Gastroesophageal sphincter (tissue), 4 donors: Measurements from ENCODE around the gene SYNCRIP. TPM values are rescaled to one million over a fixed set of nuclear protein-coding genes. Genes with fewer than 3 reads are reported as not detected.

Experiments
- ATAC-seq: fragments of 150-250 bp; one replicate; pipeline ENCODE4 v1.9.1; 2016; ENCODE audit warnings: mild to moderate bottlenecking, moderate library complexity
- H3K27ac ChIP-seq, 4 donors: fragments of 200-600 bp; sonication (generic) in 3 of 4; 1 replicate in 3 of 4; 2 replicates in 1 of 4; pipeline ENCODE4 v1.5.1; 2016 to 2019
- H3K27me3 ChIP-seq: fragments of 200-600 bp; sonication (generic); one replicate; pipeline ENCODE4 v1.5.1; 2019
- H3K36me3 ChIP-seq, 2 donors: fragments of 200-600 bp; sonication (generic); one replicate each; pipeline ENCODE4 v1.5.1; 2019; ENCODE audit warnings: control low read depth in 1 of 2
- H3K4me1 ChIP-seq, 3 donors: fragments of 200-600 bp; sonication (generic); 1 replicate in 2 of 3; 2 replicates in 1 of 3; pipeline ENCODE4 v1.5.1; 2016 to 2019; ENCODE audit warnings: control low read depth in 2 of 3
- H3K4me3 ChIP-seq, 2 donors: fragments of 200-600 bp; sonication (generic); one replicate each; pipeline ENCODE4 v1.5.1; 2019; ENCODE audit warnings: mild to moderate bottlenecking in 1 of 2, moderate library complexity in 1 of 2
- H3K9me3 ChIP-seq, 3 donors: fragments of 200-600 bp; sonication (generic); one replicate each; pipeline ENCODE4 v1.5.1; 2017 to 2019; ENCODE audit warnings: control low read depth in 2 of 3
- CTCF ChIP-seq, 4 experiments: fragments of 200-600 bp in 2 of 4; fragments of 450-650 bp in 2 of 4; sonication (generic) in 1 of 4; IDR thresholded peaks; one replicate each; pipeline ENCODE4 v1.5.1; 2017 to 2019; ENCODE audit warnings: antibody characterized with exemption in 4 of 4, mild to moderate bottlenecking in 2 of 4, moderate library complexity in 2 of 4
- EP300 ChIP-seq: sonication (generic); formaldehyde crosslinking; IDR thresholded peaks from one replicate; pipeline ENCODE4 v1.6.1; 2017; ENCODE audit warnings: antibody characterized with exemption, mild to moderate bottlenecking
- POLR2A ChIP-seq, 2 donors: fragments of 450-650 bp; IDR thresholded peaks; one replicate each; pipeline ENCODE4 v1.6.1; 2017; ENCODE audit warnings: antibody characterized with exemption in 2 of 2, mild to moderate bottlenecking in 2 of 2, moderate library complexity in 1 of 2
- POLR2AphosphoS5 ChIP-seq: sonication (generic); formaldehyde crosslinking; IDR thresholded peaks from one replicate; pipeline ENCODE4 v1.6.1; 2017; ENCODE audit warnings: antibody characterized with exemption
- WGBS, 2 donors: methylation state at CpG; one replicate each; pipeline ENCODE4 v1.1.5; 2018; ENCODE audit warnings: low coverage in 1 of 2; 5-methylcytosine and 5-hydroxymethylcytosine counted together
- total RNA-seq, 4 donors: library from RNA; depleted of rRNA; stranded (reverse); fragments of >200 nt; gene quantifications; one replicate each; pipeline ENCODE4 v1.1.0, GENCODE V29; 2016

Gene SYNCRIP
- total RNA-seq, 4 donors from 2014 or later, result 78.4 to 105 (median 97.9) TPM

GRCh38 chr6:85579581-85579980 is 63.1 kb downstream of the SYNCRIP start:
- ATAC-seq, result no peak

GRCh38 chr6:85576476-85576875 is 66.2 kb downstream of the SYNCRIP start:
- Histone ChIP-seq H3K4me3 (no peak overlapping the region), H3K4me1 (peaks cover 0 to 26% (median 0%) of the 10 kb centered on the region in 3 donors), H3K9me3 (no peaks in the 10 kb centered on the region), H3K27ac (no peak overlapping the region), H3K27me3 (no peaks in the 10 kb centered on the region), H3K36me3 (peaks cover 0 to 13% of the 10 kb centered on the region in 2 donors)
- ATAC-seq, result no peak
- TF ChIP-seq POLR2A (IDR thresholded peaks at IDR 0.05) (no peak), EP300 (no peak), POLR2AphosphoS5 (no peak), CTCF (IDR thresholded peaks at IDR 0.05) (no peak)
- 45 to 71% methylated on average over 2 of the region's 2 CpGs for WGBS, 2 donors

More at GRCh38 chr6:85579581-85579980, 63.1 kb downstream of the SYNCRIP start:
- no peak overlapping the region for H3K4me3 ChIP-seq
- peaks cover 0 to 26% (median 0%) of the 10 kb centered on the region in 3 donors for H3K4me1 ChIP-seq
- TF ChIP-seq POLR2A (IDR thresholded peaks at IDR 0.05), result no peak
- TF ChIP-seq EP300, result no peak
- no peak for TF ChIP-seq POLR2AphosphoS5
- TF ChIP-seq CTCF (IDR thresholded peaks at IDR 0.05), result no peak
- 56 to 71% methylated on average over 2 to 3 of the region's 4 CpGs for WGBS, 2 donors
- peaks cover 0 to 15% (median 0%) of the 10 kb centered on the region in 3 donors for H3K9me3 ChIP-seq
- peaks cover 0 to 11% of the 10 kb centered on the region in 2 donors for H3K36me3 ChIP-seq
- no peak overlapping the region for H3K27ac ChIP-seq
- H3K27me3 ChIP-seq, result no peaks in the 10 kb centered on the region

DNA sequence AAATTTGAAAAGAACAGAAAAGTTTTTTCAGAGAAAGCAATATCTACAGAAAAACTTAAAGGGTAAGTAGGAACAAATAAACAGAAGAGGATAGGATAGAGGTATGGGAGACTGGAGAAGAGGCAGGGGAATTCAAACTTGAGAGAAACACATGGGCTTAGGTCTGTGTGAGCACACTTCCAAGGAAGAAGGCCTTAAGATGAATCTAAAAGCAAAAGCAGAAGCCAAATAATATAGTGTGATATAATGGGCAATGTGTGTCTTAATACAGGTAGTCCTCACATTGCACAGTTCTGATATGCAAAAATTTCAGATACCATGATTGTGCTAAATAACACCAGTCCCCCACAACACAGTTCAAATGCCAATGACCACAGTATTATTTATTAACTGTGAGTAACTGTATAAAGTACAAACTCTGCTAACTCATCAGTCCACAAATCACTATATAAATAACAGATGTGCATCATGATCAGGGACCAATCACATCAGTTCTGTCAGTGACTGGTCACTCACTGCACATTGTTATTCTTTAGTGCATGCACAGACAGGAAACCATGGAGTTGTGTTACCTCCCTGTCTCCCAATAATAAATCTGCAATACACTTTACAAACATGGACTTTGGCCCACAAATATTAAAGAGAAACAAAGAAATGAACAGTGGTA is 67.6 kb downstream of the SYNCRIP start:
- TF ChIP-seq POLR2AphosphoS5 (no peak), POLR2A (IDR thresholded peaks at IDR 0.05) (no peak), CTCF (IDR thresholded peaks at IDR 0.05) (no peak), EP300 (no peak)
- H3K36me3 ChIP-seq, result peaks cover 0 to 27% of the 10 kb centered on the region in 2 donors
- H3K4me1 ChIP-seq, result peaks cover 0 to 26% (median 0%) of the 10 kb centered on the region in 3 donors
- H3K9me3 ChIP-seq, result no peaks in the 10 kb centered on the region
- H3K27ac ChIP-seq, result no peak overlapping the region
- H3K4me3 ChIP-seq, result no peak overlapping the region
- no peaks in the 10 kb centered on the region for H3K27me3 ChIP-seq
- ATAC-seq, result no peak

GRCh38 chr6:85569323-85569722 is 73.4 kb downstream of the SYNCRIP start:
- TF ChIP-seq EP300, result no peak
- no peak for TF ChIP-seq CTCF (IDR thresholded peaks at IDR 0.05)
- Histone ChIP-seq H3K4me3 (no peak overlapping the region), H3K27me3 (no peaks in the 10 kb centered on the region), H3K36me3 (peaks cover 0 to 43% of the 10 kb centered on the region in 2 donors), H3K9me3 (no peaks in the 10 kb centered on the region), H3K27ac (no peak overlapping the region), H3K4me1 (no peaks in the 10 kb centered on the region)
- ATAC-seq, result no peak

DNA sequence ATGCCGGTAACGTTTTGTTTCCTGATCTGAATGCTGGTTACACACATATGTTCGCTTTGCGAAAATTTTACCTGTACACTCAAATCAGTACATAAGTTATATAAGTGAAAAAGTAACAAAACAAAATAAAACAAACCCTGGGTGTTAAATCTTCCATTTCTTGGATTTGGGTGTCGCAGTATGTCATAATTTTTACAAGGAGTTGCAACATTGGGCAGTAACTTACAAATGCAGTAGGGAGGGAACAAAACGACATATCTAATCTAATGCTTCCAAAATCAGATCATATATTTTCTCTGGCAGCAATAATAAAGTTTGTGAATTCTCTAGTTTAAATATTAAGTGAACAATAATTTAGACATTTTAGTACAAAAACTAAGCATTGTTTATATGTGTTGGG is 74.3 kb downstream of the SYNCRIP start:
- ATAC-seq, result no peak
- TF ChIP-seq CTCF (IDR thresholded peaks at IDR 0.05) (no peak), EP300 (no peak), POLR2AphosphoS5 (no peak), POLR2A (IDR thresholded peaks at IDR 0.05) (no peak)
- WGBS, 2 donors, result 94 to 98% methylated on average over 6 of the region's 6 CpGs
- Histone ChIP-seq H3K4me3 (no peak overlapping the region), H3K27me3 (no peaks in the 10 kb centered on the region), H3K9me3 (no peaks in the 10 kb centered on the region), H3K36me3 (peaks cover 0 to 51% of the 10 kb centered on the region in 2 donors), H3K4me1 (no peaks in the 10 kb centered on the region), H3K27ac (no peak overlapping the region)
